Smooth muscle cell (in vitro differentiated cells): ENCODE measurements around the gene TAF3. TPM values are rescaled to one million over a fixed set of nuclear protein-coding genes. Genes with fewer than 3 reads are reported as not detected.
A peak's percentile ranks its signal among the peaks of the same experiment; 100 is the strongest.
"Not testable (repeated sequence)": the region's sequence is repeated elsewhere in the genome, so short reads cannot be mapped to it uniquely, and the experiment has no call there.

Experiments used
- DNase-seq: peaks from one replicate; lab custom pipeline; 2025; ENCODE audit not compliant: unreplicated experiment; lab: John Stamatoyannopoulos, UW
- H2AFZ ChIP-seq: fragments of 200-600 bp; sonication (generic); 2 replicates; pipeline ENCODE4 v1.6.0; 2016; ENCODE audit warnings: antibody characterized with exemption, low read depth, mild to moderate bottlenecking
- H3F3A ChIP-seq: fragments of 200-600 bp; sonication (generic); 2 replicates; pipeline ENCODE4 v1.6.0; 2017; ENCODE audit warnings: antibody characterized with exemption, low read depth
- H3K27ac ChIP-seq: fragments of 200-600 bp; sonication (generic); 2 replicates; pipeline ENCODE4 v1.5.1; 2016; ENCODE audit warnings: low read depth, mild to moderate bottlenecking
- H3K27me3 ChIP-seq: fragments of 200-600 bp; sonication (generic); 2 replicates; pipeline ENCODE4 v1.6.1; 2016; ENCODE audit warnings: low read depth, mild to moderate bottlenecking
- H3K36me3 ChIP-seq: fragments of 200-600 bp; sonication (generic); 2 replicates; pipeline ENCODE4 v1.5.1; 2016; ENCODE audit warnings: low read depth
- H3K4me1 ChIP-seq: fragments of 200-600 bp; sonication (generic); 2 replicates; pipeline ENCODE4 v1.5.1; 2016; ENCODE audit warnings: low read depth
- H3K4me2 ChIP-seq: fragments of 200-600 bp; sonication (generic); 2 replicates; pipeline ENCODE4 v1.6.0; 2016; ENCODE audit warnings: mild to moderate bottlenecking
- H3K4me3 ChIP-seq: fragments of 200-600 bp; sonication (generic); 2 replicates; pipeline ENCODE4 v1.5.1; 2016; ENCODE audit warnings: mild to moderate bottlenecking
- H3K79me2 ChIP-seq: fragments of 200-600 bp; sonication (generic); 2 replicates; pipeline ENCODE4 v1.6.0; 2016; ENCODE audit warnings: low read depth, mild to moderate bottlenecking
- H3K9ac ChIP-seq: fragments of 200-600 bp; sonication (generic); 2 replicates; pipeline ENCODE4 v1.6.0; 2016; ENCODE audit warnings: low read depth
- H3K9me3 ChIP-seq: fragments of 200-600 bp; sonication (generic); replicated peaks from 2 replicates; pipeline ENCODE4 v1.5.1; 2016; ENCODE audit warnings: low read depth
- H4K20me1 ChIP-seq: fragments of 200-600 bp; sonication (generic); 2 replicates; pipeline ENCODE4 v1.6.0; 2016; ENCODE audit warnings: low read depth
- CTCF ChIP-seq: fragments of 200-600 bp; sonication (generic); IDR thresholded peaks from 2 replicates; pipeline ENCODE4 v1.5.1; 2017; ENCODE audit warnings: borderline replicate concordance, mild to moderate bottlenecking, antibody characterized with exemption; ENCODE audit not compliant: insufficient read depth, poor library complexity, severe bottlenecking
- WGBS: methylation state at CpG from one replicate; pipeline ENCODE4 v1.1.7; 2016; ENCODE audit warnings: low lambda C conversion rate; 5-methylcytosine and 5-hydroxymethylcytosine counted together
- polyA plus RNA-seq: library from polyadenylated mRNA; unstranded; fragments of >200 nt; fragmentation: Nextera tagmentation; extraction: Ambion mirVana; gene quantifications from 2 replicates; pipeline ENCODE4 v1.2.1, GENCODE V29; 2016
- total RNA-seq: library from RNA; depleted of rRNA; stranded (reverse); fragments of >200 nt; gene quantifications from 2 replicates; pipeline ENCODE4 v1.2.3, GENCODE V29; 2014

TAF3 gene
- total RNA-seq (3.0 and 3.7 TPM in 2 replicates), polyA plus RNA-seq (7.0 and 7.3 TPM in 2 replicates)

GRCh38 chr10:7818295-7819120 is at the start of gene TAF3:
TAF3 (plus strand) TSS chr10:7818505; CDS start chr10:7818710, 205 bp downstream.
- peaks cover 7% of the 10 kb centered on the region for H4K20me1 ChIP-seq
- peak within 1 kb of the TSS; percentile 86 for H3K4me3 ChIP-seq
- WGBS: under 1% methylated on average over 77 of the region's 77 CpGs
- no peaks in the 10 kb centered on the region for H3K27me3 ChIP-seq
- H3K9me3 ChIP-seq: no peaks in the 10 kb centered on the region
- no peak within 1 kb of the TSS for H3K27ac ChIP-seq
- peaks cover 6% of the 10 kb centered on the region for H3K4me1 ChIP-seq
- no peak for TF ChIP-seq CTCF
- peak within 1 kb of the TSS; percentile 79 for H2AFZ ChIP-seq
- no peaks in the 10 kb centered on the region for H3K36me3 ChIP-seq
- no peaks in the 10 kb centered on the region for H3F3A ChIP-seq
- H3K79me2 ChIP-seq: peaks cover 22% of the 10 kb centered on the region
- H3K9ac ChIP-seq: peak within 1 kb of the TSS; percentile 79
- DNase-seq: peak; percentile 54
- H3K4me2 ChIP-seq: peak within 1 kb of the TSS; percentile 87

GRCh38 chr10:7773845-7774801 is 44.2 kb upstream of the TAF3 start:
- H3K79me2 ChIP-seq: no peaks in the 10 kb centered on the region
- H3K9me3 ChIP-seq: no peaks in the 10 kb centered on the region
- no peak overlapping the region for H3K27ac ChIP-seq
- no peaks in the 10 kb centered on the region for H3F3A ChIP-seq
- H3K4me2 ChIP-seq: no peak overlapping the region
- H3K4me3 ChIP-seq: no peak overlapping the region
- H3K27me3 ChIP-seq: no peaks in the 10 kb centered on the region
- H3K36me3 ChIP-seq: peaks cover 22% of the 10 kb centered on the region
- no peak for DNase-seq
- no peak for TF ChIP-seq CTCF
- no peaks in the 10 kb centered on the region for H3K4me1 ChIP-seq
- no peak overlapping the region for H3K9ac ChIP-seq
- WGBS: 86% methylated on average over 10 of the region's 10 CpGs
- H4K20me1 ChIP-seq: no peaks in the 10 kb centered on the region
- H2AFZ ChIP-seq: no peak overlapping the region

- no peak overlapping the region for H3K4me3 ChIP-seq
- H3K9me3 ChIP-seq: no peaks in the 10 kb centered on the region
- H3F3A ChIP-seq: no peaks in the 10 kb centered on the region
- H3K27me3 ChIP-seq: no peaks in the 10 kb centered on the region
- TF ChIP-seq CTCF: no peak
- peaks cover 10% of the 10 kb centered on the region for H3K79me2 ChIP-seq
- H3K27ac ChIP-seq: no peak overlapping the region
- H3K4me1 ChIP-seq: no peaks in the 10 kb centered on the region
- 100% methylated on average over 2 of the region's 2 CpGs for WGBS
- no peak overlapping the region for H3K9ac ChIP-seq
- H3K4me2 ChIP-seq: no peak overlapping the region
- no peak overlapping the region for H2AFZ ChIP-seq
- H3K36me3 ChIP-seq: peaks cover 33% of the 10 kb centered on the region
- DNase-seq: no peak
- peaks cover 11% of the 10 kb centered on the region for H4K20me1 ChIP-seq
Measured at GRCh38 chr10:7776777-7777176, 41.5 kb upstream of the TAF3 start.

GRCh38 chr10:7782194-7782593 is 36.1 kb upstream of the TAF3 start:
- Histone ChIP-seq H3K36me3 (peaks cover 19% of the 10 kb centered on the region), H4K20me1 (peaks cover 64% of the 10 kb centered on the region)
- 99% methylated on average over 6 of the region's 6 CpGs for WGBS

More at GRCh38 chr10:7782194-7782593, 36.1 kb upstream of the TAF3 start:
- not testable (repeated sequence) for H3K4me3 ChIP-seq, DNase-seq, H2AFZ ChIP-seq, H3K27ac ChIP-seq, H3K27me3 ChIP-seq, H3F3A ChIP-seq, H3K4me2 ChIP-seq, H3K9ac ChIP-seq, H3K9me3 ChIP-seq
- H3K4me1 ChIP-seq: peaks cover 12% of the 10 kb centered on the region
- peaks cover 64% of the 10 kb centered on the region for H3K79me2 ChIP-seq
